ENCODE measurements around the gene NUDT4B.
"Not testable (repeated sequence)": the region's sequence is repeated elsewhere in the genome, so short reads cannot be mapped to it uniquely, and the experiment has no call there.

Gene NUDT4B
- long read RNA-seq, donor 1, partial matches to known transcripts = 0 of 4 reads
- long read RNA-seq, donor 1, other reads (novel, unspliced or antisense) = 0 of 4 reads
- long read RNA-seq, donor 2, partial matches to known transcripts = 0 of 1 reads
- long read RNA-seq, donor 2, other reads (novel, unspliced or antisense) = 0 of 1 reads
- long read RNA-seq, donor 3, partial matches to known transcripts = 0 of 3 reads
- long read RNA-seq, donor 3, other reads (novel, unspliced or antisense) = 0 of 3 reads
- long read RNA-seq, donor 4, transcript NUDT4B-201 (1 exons, 1,206 nt) = major isoform, 6 of 6 reads
- long read RNA-seq, donor 4, partial matches to known transcripts = 0 of 6 reads
- long read RNA-seq, donor 4, other reads (novel, unspliced or antisense) = 0 of 6 reads
- long read RNA-seq, donor 5, partial matches to known transcripts = 0 of 2 reads
- long read RNA-seq, donor 5, other reads (novel, unspliced or antisense) = 0 of 2 reads
- long read RNA-seq, donor 6, partial matches to known transcripts = 0 of 3 reads
- long read RNA-seq, donor 6, other reads (novel, unspliced or antisense) = 0 of 3 reads
- long read RNA-seq, donor 7, transcript NUDT4B-201 (1 exons, 1,206 nt) = major isoform, 9 of 9 reads
- long read RNA-seq, donor 7, partial matches to known transcripts = 0 of 9 reads
- long read RNA-seq, donor 7, other reads (novel, unspliced or antisense) = 0 of 9 reads
- long read RNA-seq, donor 8, partial matches to known transcripts = 0 of 4 reads
- long read RNA-seq, donor 8, other reads (novel, unspliced or antisense) = 0 of 4 reads

DNA sequence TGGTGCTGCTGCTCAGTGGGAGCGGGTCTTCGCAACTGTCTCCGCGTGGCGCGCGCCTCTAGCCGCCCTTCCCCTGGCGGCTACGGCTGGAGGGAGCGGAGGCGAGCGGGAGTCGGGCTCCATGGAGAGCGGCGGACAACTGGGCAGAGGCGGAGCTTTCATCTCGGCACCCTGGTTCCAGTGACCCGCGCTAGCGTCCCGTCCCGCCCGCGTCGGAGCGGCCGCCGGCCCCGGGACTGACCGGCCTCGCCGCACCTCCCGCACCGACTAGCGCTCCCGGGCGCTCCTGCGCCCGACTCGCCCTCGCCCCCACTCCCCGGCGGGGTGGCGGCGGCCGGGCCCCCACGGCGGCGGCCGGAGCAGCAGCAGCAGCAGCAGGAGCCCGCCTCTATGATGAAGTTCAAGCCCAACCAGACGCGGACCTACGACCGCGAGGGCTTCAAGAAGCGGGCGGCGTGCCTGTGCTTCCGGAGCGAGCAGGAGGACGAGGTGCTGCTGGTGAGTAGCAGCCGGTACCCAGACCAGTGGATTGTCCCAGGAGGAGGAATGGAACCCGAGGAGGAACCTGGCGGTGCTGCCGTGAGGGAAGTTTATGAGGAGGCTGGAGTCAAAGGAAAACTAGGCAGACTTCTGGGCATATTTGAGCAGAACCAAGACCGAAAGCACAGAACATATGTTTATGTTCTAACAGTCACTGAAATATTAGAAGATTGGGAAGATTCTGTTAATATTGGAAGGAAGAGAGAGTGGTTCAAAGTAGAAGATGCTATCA, at the start of gene NUDT4B:
Gene NUDT4B (plus strand): TSS at position 212 of the 772 bp plus-strand sequence. CDS start 179 bp downstream, at position 391.
- DNase-seq = not testable (repeated sequence)

DNA sequence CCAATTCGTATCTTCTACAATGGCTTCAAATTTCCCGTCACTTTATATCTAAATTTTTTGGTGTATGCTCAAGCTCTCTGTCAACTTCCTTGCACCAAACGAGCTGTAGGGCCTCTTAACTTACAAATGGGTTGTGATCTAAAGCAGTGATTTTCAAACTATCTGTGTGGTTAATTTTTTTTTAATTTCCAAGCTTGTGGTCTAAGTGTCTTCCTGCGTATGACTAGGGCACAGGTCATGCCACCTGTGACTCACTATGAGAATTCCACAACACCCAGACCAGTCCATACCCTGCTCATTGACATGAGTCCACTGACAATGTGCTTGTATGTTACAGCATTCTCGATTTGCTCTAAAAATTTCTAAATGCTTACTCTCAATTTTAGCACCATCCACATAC, 49.2 kb upstream of the NUDT4B start:
- not testable (repeated sequence) for DNase-seq

DNA sequence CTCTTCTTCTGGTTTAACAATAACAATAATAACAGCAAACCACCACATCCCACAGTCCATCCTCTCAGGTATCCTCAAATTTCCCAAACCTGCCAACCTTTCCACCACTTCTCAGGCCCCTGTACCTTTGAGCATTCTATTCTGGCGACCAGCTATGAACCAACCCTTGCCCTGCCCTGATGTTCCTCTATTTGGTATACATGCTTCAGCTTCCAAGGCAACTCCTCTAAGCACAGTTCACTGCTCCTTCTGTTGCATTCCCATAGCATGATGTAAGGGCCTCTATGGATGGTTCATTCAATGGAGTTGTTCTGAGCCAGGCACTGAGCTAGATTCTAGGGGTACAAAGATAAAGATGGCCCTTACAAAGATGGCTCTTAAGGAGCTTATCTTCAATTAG, 46.3 kb upstream of the NUDT4B start:
- DNase-seq = not testable (repeated sequence)

DNA sequence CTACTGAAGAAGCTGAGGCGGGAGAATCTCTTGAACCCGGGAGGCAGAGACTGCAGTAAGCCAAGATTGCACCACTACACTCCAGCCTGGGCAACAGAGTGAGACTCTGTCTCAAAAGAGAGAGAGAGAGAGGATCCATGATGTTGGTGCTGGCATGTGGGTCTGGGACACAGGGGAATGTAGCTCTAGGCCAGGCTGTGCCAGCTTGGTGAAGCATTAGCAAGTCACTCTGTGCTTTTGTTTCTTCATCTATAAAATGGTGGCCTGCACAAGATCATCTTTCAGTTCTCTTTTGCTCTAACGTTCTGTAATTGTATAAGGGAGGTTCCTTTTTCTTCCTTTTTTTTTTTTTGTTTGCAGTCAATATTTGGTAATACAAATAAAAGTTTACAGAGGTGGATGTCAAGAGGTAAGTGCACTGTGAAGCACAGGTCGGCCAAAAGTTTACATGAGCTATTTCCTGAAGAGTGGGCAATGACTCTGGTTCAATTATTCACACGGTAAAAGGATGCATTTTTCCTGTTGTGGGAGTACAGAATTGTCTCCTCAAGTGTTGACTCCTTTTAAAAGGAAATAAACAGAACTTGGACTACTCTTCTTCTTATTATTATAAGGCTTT, 44.5 kb upstream of the NUDT4B start:
- not testable (repeated sequence) for DNase-seq

DNA sequence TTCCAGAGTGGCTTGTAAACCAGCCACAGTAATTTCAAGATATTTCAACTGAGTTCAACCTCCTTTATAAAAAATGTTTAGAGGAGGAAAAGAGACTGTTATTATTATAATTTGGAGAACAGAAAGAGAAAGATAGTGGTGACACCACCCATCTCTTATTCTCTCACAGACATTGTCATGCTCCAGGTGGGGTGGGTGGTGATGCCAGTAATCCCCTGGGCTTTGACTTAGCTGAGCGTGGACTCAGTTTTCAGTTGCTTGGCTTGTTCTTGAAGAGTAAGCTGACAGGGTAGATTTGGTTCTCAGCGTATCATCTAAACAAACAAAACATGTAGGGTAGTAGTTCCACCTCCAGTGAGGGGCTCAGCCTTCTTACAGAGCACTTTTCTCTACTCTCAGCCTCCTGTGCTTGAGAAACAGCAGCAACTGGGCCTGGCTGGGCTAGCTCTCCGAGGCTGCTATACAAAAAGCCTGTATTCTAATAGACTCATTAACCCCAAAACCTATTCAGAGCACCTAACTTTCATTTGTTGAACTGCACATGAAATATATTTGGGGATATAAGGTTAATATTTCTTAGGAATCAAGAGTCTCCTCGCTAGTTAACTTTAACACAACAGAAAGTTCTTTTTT, 43.1 kb upstream of the NUDT4B start:
- DNase-seq = not testable (repeated sequence)

DNA sequence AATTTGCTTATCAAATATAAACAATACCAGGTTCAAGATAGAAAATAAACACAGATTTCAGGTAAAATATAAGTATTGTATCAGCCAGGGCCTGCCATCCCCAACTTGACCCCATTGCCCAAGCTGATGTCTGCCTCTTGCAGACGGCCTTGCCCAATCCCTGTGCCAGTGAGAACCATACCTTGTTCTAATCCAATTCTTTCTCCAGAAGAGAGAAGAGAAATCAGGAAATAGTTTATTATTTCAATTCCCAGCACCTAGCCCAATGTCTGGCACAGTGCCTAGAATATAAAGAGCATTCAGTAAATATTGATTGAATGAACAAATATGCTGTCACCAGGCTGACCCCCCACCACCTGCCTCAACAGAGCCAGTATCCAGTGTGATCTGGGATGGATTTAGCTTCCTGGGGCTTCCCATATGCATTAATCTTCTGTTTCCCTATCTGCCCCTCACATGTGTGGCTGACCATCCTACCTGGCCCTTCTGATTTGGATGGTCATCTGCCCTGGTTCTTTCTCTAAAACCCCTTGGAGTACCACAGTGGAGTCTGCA, 39.7 kb upstream of the NUDT4B start:
- not testable (repeated sequence) for DNase-seq

DNA sequence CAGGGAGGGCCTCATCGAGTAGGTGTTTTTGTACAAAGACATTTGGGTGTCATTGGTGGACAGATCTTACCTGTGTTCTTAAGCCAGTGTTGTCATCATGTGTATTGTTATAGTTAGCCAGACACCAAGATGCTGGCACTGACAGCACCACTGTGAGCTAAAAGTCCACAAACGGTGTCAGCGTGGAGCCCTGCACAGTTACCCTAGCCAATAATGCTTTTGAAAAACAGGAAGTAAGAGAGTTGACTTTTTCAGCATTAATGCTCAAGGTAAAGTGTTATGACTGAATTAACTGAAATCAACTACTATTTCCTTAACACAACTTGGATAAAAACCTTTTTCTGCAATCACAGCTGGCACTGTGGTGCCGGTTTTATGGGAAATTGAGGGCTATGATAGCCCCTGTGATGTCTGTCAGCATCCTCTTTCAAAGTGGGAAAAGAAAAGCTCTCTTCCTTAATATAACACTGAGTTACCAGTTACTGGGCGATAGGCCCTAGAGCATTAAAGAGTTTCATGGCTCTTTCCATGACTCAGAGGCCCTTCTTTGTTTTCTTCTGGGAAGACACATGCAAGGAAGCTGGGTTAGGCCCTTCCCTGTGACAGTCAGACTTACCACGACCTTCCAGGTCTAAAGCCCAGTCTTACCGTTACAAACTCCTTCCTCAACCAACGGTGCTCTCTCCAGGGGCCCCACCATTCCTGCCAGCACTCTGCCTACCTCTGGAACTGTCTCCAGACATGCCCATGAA, 37.6 kb upstream of the NUDT4B start:
- DNase-seq = not testable (repeated sequence)

DNA sequence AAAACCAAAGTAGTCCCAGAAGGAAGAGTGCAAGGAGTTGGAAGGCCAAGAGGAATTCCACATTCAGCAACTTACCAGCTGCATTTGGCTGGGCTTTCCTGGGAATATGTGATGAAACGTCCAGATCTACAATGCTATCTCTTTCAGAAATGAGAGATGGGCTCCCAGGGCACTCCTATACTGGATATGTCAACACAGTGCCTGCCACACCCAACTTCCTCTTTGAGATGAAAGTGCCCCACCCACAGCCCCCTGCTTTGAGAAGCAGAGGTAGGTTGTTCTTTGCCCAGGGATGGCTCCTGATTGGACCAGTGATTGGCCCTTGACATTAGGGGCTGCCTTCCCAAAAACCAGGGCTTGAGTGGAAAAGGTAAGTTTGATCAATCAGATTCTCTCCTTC, 36.2 kb upstream of the NUDT4B start:
- DNase-seq = not testable (repeated sequence)

DNA sequence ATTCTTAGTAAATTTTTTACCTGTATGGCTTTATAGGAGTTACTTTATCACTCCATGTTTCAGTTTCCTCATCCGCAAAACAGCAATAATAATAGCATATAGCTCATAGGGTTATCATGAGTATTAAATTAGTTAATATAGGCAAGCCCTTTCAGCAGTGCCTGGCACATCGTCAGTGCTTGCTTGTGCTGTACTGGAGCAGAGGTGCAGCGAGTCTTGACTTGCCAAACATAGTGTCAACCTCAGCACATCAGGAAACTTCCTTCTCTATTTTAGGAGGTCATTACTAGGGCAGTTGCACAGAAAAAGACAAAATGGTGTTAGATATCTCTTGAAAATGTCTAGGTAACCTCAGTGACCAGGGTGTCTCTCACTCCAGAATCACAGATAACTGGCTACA, 33.1 kb upstream of the NUDT4B start:
- not testable (repeated sequence) for DNase-seq

DNA sequence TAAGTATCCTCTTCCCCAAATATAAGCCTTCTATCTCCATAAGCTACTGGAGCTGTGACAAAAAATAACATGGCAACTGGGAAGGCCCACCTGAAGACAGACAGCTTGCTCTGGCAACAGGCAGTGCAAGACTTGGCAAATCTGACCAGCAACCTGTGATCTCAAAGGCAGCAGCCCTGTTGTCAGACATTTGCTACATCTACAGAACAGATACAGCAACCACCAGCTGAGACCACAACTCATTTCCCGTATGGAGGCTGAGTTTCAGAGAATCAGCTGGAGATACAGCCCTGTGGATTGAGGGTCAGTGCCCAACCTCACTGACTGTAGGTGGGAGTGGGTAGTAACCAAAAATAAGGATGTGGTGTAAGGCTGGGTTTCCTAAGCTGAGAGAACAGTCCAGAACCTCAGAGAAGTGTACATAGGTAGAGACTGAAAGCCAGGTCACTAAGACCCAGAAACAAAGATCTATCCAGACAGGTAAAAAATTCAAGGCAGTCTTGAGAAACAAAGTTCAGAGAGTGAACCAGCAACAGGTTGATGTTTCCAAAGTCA, 31.5 kb upstream of the NUDT4B start:
- not testable (repeated sequence) for DNase-seq

DNA sequence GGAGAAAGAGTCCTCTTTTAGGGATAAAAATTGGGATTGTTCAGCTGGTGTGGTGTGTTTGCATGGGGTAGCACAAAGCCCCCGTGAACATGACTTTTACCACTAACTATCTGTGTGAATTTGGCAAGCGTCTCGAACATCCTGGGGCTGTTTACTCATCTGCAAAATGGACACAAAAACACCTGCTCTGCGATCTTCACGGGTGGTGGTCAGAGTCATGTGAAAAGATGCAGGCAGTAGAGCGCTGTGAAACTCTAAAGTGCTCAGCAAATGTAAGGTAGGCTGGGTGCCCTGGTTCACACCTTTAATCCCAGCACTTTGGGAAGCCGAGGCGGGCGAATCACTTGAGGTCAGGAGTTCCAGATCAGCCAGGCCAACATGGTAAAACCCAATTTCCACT, 27.7 kb upstream of the NUDT4B start:
- DNase-seq = not testable (repeated sequence)

DNA sequence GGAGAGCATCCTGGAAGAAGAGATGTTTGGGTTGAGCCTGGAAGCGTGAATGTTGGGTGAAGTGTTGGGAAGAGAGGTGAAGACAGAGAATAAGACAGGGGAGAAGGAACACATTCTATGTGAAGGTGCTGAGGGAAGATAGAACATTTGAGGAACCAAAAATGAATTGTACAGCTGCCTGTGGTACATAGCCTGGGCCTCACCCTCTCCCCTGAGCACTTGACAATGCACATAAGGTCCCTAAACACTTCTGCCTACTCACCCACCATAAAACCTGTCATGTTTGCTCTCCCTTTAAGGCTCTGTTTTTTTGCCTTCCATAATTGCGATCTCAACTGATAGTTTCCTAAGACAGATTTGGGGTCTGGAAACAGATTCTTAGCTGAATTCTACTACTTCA, 25.8 kb upstream of the NUDT4B start:
- not testable (repeated sequence) for DNase-seq

DNA sequence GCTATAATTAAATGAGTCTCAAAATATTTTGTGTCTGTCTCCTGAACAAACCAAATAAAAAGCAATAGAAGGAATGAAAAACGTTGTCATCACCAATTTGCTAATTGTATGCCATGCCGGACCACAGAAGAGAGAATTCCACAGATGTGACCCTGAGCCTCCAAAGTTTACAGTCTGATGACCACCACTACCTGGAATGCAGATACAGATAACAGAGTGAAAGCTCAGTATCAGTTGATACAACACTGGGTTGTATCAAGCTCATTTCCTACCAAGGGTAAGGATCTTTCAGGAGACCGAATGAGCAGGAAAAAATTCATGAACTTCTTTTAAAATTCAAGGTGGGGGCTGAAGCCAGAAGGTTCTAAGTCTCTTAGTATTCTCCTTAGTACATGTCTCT, 25.1 kb upstream of the NUDT4B start:
- not testable (repeated sequence) for DNase-seq

DNA sequence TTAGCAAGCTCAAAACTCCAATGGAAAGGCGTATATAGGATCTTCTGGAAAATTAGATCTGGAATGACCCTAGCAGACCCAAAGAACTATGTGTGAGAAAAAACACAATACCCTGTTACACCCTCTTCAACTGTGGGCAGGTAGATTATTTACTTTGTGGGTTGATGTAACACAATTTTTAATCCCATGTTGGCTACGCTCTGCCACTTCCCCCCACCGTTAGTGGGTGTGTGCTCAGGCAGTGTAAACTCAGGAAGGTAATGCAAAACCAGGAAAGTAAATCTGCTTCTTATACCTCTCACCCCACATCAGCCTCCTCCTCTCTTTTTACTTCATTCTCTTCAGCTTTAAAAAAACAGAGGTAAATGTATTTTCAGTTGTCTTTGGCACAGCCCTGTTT, 23.7 kb upstream of the NUDT4B start:
- not testable (repeated sequence) for DNase-seq

DNA sequence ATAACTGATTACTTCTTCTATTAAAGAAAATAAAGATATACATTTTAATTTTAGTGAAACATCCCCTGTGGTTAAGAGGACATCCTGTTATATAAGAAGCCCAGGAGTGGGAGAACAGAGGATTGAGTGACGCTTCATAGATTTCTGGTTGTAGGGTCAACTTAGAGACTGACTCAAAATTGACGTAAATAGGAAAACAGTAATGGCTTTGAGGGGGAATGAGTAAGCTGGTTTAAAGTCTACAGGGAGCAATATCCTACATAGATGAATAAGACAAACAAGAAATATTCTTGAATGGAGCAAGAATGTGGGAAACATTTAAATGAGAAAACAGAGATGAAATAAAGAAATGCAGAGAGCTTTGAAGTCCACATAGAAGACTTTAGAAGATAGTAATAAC, 20.7 kb upstream of the NUDT4B start:
- DNase-seq = not testable (repeated sequence)

DNA sequence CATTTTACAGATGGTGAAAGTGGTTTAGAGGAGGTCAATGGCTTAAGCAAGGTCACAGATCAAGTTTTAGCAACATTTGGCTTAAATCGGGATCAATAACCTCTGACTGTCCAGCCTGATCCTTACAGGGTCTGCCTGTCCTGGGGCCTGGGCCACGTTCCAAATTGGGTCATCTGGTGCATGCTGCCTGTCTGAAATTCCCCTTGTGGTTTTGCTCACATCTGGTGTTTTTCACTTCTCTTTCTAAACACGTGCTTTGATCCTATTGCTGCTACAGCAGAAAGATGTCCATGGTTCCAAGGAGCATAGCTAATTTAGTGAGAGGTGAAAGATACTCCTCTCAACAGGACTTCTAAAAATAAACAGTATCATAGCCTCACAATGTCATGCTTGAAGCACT, 19.4 kb upstream of the NUDT4B start:
- DNase-seq = not testable (repeated sequence)

DNA sequence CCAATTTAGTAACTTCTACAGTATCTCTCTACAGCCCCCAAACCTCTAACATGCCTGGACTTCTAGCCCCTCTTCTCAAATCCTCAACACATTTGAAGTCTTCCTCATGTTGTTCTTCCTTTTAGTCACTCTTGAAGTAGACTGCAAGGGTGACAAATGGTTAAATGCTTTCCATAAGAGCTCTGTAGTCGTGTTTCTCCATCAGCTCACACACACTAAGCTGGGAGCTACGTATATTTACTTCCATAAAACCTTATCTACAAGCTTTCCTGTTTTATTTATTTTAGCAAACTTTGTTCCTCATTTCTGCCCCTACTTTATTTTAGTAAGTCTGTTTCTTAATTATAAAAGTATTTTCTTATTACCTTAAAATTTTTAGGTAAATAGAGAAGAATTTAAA, 19.0 kb upstream of the NUDT4B start:
- DNase-seq = not testable (repeated sequence)

DNA sequence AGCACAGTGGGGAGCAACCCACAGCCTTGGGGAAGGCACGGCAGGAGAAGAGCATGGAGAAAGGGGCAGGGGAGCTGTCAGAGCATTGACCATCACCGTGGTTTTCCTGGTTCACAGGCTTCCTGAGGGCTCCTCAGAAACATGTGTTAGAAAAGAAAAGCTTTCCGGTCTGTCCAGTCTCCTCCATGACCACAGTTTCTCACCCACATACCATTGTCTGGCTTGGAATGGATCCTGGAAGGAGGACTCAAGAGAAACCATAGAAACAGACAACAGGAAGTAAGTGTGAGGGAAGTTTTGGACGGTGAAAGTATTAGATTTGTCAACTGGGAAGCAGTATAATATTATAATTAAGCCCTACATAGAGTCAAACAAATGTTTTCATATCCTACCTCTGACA, 16.3 kb upstream of the NUDT4B start:
- DNase-seq = not testable (repeated sequence)

DNA sequence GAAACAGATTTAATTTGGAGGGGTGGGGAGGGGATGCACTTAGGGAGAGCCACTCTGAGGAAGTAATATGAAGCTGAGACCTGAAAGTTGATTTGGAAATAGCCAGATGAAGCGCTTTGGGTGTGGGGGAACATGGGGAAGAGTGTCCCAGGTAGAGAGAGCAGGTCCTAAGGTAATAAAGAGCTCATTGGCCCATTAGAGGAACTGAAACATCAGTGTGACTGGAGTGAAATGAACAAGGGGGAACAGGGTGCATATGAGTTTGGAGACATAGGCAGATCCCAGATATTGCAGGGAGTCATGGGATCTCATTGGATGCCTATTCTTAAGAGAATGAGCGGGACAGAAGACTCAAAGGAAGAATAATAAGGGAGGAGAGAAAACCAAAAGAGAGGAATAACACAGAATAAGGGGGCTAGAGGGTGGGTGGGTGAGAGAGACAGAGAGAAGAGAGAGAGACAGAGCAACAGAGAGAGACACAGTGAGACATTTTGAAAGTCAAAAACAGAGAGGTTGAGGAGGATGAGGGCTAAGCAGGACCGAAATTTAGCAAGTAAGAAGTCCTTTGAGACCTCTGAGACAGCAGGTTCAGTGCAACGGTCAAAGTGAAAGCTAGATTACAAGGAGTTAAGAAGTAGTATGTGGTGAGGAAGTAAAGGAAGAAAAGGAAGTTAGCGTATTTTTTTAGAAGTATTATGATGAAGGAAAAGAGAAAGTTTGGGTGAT, 14.8 kb upstream of the NUDT4B start:
- not testable (repeated sequence) for DNase-seq

DNA sequence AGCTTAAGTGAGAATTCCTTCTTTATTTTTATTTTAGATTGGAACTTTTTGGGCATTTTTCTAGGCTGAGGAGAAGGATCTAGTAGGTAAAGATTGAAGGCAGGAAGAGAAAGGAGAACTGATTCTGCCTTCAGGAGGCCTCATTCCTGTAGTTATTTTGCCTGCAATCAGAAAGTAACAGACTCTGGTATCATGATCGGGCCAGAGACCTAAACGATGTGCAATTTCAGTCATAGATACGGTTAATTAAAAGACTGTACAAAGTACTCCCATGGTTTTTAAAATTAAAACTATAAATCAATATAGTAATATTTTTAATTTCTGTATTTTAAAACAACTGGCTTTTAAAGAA, 14.3 kb upstream of the NUDT4B start:
- not testable (repeated sequence) for DNase-seq

All from right kidney (tissue), 9 donors.